ENCODE measurements around the gene BZW2. TPM values are rescaled to one million over a fixed set of nuclear protein-coding genes. Genes with fewer than 3 reads are reported as not detected.
"Not testable (repeated sequence)": the region's sequence is repeated elsewhere in the genome, so short reads cannot be mapped to it uniquely, and the experiment has no call there.

BZW2 gene
- total and polyA plus RNA-seq, 4 donors = 32.4 to 53.7 (median 46.1) TPM

DNA sequence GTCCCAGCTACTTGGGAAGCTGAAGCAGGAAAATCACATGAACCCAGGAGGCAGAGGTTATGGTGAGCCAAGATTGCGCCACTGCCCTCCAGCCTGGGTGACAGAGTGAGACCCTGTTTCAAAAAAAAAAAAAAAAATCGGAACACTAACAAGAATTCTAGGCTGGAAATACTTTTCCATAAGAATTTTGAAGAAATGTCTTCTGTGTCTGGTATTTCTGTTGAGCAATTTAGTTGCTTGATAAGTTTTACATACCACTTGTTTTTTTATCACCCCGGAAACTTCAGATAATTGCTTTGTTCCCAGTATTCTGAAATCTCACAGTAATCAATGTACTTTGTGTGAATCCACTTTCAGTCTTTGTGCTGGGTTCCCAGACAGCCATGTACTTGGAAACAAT is 25.8 kb downstream of the BZW2 start:
- no peak for DNase-seq
- no peaks in the 10 kb centered on the region for H3K27me3 ChIP-seq (ENCODE audit: control insufficient read depth in 3 of 3, insufficient read depth in 3 of 3, low read length in 2 of 3)
- H3K36me3 ChIP-seq (ENCODE audit: control insufficient read depth in 4 of 4, insufficient read depth in 4 of 4, low read length in 4 of 4) = peaks cover 6 to 12% (median 10%) of the 10 kb centered on the region in 4 donors
- no peak for ATAC-seq (ENCODE audit: insufficient read depth, low FRiP score)
- 96 to 97% methylated on average over 3 of the region's 3 CpGs for WGBS, 2 donors
- H3K9ac ChIP-seq (ENCODE audit: insufficient read depth in 1 of 2, low read length in 2 of 2) = no peak overlapping the region
- H3K9me3 ChIP-seq (ENCODE audit: control insufficient read depth in 4 of 4, insufficient read depth in 3 of 4, low read length in 3 of 4) = no peaks in the 10 kb centered on the region
- TF ChIP-seq, protein P1, sequence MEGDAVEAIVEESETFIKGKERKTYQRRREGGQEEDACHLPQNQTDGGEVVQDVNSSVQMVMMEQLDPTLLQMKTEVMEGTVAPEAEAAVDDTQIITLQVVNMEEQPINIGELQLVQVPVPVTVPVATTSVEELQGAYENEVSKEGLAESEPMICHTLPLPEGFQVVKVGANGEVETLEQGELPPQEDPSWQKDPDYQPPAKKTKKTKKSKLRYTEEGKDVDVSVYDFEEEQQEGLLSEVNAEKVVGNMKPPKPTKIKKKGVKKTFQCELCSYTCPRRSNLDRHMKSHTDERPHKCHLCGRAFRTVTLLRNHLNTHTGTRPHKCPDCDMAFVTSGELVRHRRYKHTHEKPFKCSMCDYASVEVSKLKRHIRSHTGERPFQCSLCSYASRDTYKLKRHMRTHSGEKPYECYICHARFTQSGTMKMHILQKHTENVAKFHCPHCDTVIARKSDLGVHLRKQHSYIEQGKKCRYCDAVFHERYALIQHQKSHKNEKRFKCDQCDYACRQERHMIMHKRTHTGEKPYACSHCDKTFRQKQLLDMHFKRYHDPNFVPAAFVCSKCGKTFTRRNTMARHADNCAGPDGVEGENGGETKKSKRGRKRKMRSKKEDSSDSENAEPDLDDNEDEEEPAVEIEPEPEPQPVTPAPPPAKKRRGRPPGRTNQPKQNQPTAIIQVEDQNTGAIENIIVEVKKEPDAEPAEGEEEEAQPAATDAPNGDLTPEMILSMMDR (IDR thresholded peaks at IDR 0.05; ENCODE audit: control extremely low read depth, extremely low read depth) = no peak
- H3K27ac ChIP-seq (ENCODE audit: low read depth in 1 of 2, low read length in 1 of 2) = no peak overlapping the region
- H3K4me1 ChIP-seq (ENCODE audit: control insufficient read depth in 5 of 5, insufficient read depth in 5 of 5, low read length in 5 of 5) = peaks cover 0 to 28% (median 0%) of the 10 kb centered on the region in 5 donors
- no peak overlapping the region for H3K4me3 ChIP-seq

DNA sequence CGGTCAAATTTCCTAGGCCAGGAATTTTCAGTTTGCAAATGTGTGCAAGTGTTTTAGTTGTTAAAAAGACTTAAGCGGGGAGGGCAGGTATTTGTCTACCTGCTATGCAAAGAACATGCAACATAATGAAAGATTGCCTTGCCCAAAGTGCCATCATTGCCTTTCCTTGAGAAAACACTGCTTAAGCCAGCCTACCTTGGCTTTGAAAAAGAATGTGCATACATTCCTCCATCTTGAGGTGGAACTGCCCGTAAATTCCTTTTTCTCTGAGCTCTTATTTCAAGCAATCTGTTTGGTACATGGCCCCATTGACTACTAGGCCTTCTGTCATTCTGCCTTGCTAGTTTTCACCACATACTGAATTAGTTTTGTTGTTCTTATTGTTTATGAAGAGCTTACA is 29.3 kb downstream of the BZW2 start:
- Histone ChIP-seq H3K36me3 (ENCODE audit: control insufficient read depth in 4 of 4, insufficient read depth in 4 of 4, low read length in 4 of 4) (peaks cover 6 to 24% (median 14%) of the 10 kb centered on the region in 4 donors), H3K27ac (ENCODE audit: low read depth in 1 of 2, low read length in 1 of 2) (no peak overlapping the region), H3K9me3 (ENCODE audit: control insufficient read depth in 4 of 4, insufficient read depth in 3 of 4, low read length in 3 of 4) (no peaks in the 10 kb centered on the region), H3K4me1 (ENCODE audit: control insufficient read depth in 5 of 5, insufficient read depth in 5 of 5, low read length in 5 of 5) (peaks cover 0 to 10% (median 0%) of the 10 kb centered on the region in 5 donors), H3K4me3 (no peak overlapping the region), H3K9ac (ENCODE audit: insufficient read depth in 1 of 2, low read length in 2 of 2) (no peak overlapping the region), H3K27me3 (ENCODE audit: control insufficient read depth in 3 of 3, insufficient read depth in 3 of 3, low read length in 2 of 3) (no peaks in the 10 kb centered on the region)
- TF ChIP-seq, protein P1 (IDR thresholded peaks at IDR 0.05; ENCODE audit: control extremely low read depth, extremely low read depth) = no peak
- ATAC-seq (ENCODE audit: insufficient read depth, low FRiP score) (no peak), DNase-seq (no peak)
- WGBS, 2 donors = 93 to 98% methylated on average over 3 of the region's 3 CpGs

GRCh38 chr7:16677978-16678494 is 32.1 kb downstream of the BZW2 start:
- 93 to 97% methylated on average over 12 of the region's 12 CpGs for WGBS, 2 donors
- DNase-seq (no peak), ATAC-seq (ENCODE audit: insufficient read depth, low FRiP score) (no peak)
- peaks cover 4 to 30% (median 26%) of the 10 kb centered on the region in 4 donors for H3K36me3 ChIP-seq (ENCODE audit: control insufficient read depth in 4 of 4, insufficient read depth in 4 of 4, low read length in 4 of 4)
- H3K27ac ChIP-seq (ENCODE audit: low read depth in 1 of 2, low read length in 1 of 2) = no peak overlapping the region
- no peak overlapping the region for H3K9ac ChIP-seq (ENCODE audit: insufficient read depth in 1 of 2, low read length in 2 of 2)
- TF ChIP-seq, protein P1 (IDR thresholded peaks at IDR 0.05; ENCODE audit: control extremely low read depth, extremely low read depth) = no peak
- no peaks in the 10 kb centered on the region for H3K9me3 ChIP-seq (ENCODE audit: control insufficient read depth in 4 of 4, insufficient read depth in 3 of 4, low read length in 3 of 4)
- H3K4me3 ChIP-seq = no peak overlapping the region
- H3K27me3 ChIP-seq (ENCODE audit: control insufficient read depth in 3 of 3, insufficient read depth in 3 of 3, low read length in 2 of 3) = no peaks in the 10 kb centered on the region
- H3K4me1 ChIP-seq (ENCODE audit: control insufficient read depth in 5 of 5, insufficient read depth in 5 of 5, low read length in 5 of 5) = peaks cover 0 to 3% (median 0%) of the 10 kb centered on the region in 5 donors

DNA sequence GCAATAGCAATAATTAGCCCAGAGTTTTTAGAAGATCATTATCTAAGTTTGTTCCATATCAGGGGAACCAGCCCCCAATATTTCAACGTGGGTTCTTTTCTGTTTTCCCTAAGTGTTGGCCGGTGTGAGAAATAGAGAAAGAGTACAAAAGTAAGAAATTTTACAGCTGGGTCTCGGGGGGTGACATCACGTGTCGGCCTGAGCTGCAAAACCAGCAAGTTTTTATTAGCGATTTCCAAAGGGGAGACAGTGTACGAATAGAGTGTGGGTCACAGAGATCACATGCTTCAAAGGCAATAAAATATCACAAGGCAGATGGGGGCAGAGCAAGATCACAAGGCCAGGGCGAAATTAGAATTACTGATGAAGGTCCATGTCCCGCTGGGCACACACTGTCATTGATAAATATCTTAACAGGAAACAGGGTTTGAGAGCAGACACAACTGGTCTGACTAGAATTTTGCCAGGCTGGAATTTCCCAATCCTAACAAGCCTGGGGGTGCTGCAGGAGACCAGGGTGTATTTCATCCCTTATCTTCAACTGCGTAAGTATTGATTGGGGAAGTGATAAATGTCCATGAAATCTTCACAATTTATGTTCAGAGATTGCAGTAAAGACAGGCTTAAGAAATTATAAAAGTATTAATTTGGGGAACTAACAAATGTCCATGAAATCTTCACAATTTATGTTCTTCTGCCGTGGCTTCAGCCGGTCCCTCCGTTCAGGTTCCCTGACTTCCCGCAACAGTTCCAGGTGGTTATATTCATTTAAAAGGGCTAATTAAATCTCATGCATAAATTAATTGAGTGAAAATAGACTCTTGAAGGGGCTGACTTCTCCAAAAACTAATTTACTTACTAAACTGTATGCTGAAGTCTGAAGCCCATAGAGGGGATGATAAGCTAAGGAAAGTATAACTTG is 32.9 kb downstream of the BZW2 start:
- H3K4me3 ChIP-seq; H3K4me1 ChIP-seq (ENCODE audit: control insufficient read depth in 5 of 5, insufficient read depth in 5 of 5, low read length in 5 of 5); H3K27me3 ChIP-seq (ENCODE audit: control insufficient read depth in 3 of 3, insufficient read depth in 3 of 3, low read length in 2 of 3); H3K9me3 ChIP-seq (ENCODE audit: control insufficient read depth in 4 of 4, insufficient read depth in 3 of 4, low read length in 3 of 4); DNase-seq; ATAC-seq (ENCODE audit: insufficient read depth, low FRiP score); H3K9ac ChIP-seq (ENCODE audit: insufficient read depth in 1 of 2, low read length in 2 of 2); H3K27ac ChIP-seq (ENCODE audit: low read depth in 1 of 2, low read length in 1 of 2): not testable (repeated sequence)
- peaks cover 4 to 30% (median 26%) of the 10 kb centered on the region in 4 donors for H3K36me3 ChIP-seq (ENCODE audit: control insufficient read depth in 4 of 4, insufficient read depth in 4 of 4, low read length in 4 of 4)
- WGBS, 2 donors = 95% methylated on average over 14 of the region's 14 CpGs
